Measurements from ENCODE around the gene HDAC4.

GRCh38 chr2:239431536-239431935 is 30.7 kb upstream of the HDAC4 start:
- TF ChIP-seq HCFC1 (IDR thresholded peaks at IDR 0.05; ENCODE audit: low read depth, low read length) (no peak), RBFOX2 (IDR thresholded peaks at IDR 0.05; ENCODE audit: low read depth, low read length) (no peak), DACH1 (IDR thresholded peaks at IDR 0.05; ENCODE audit: partially characterized antibody) (no peak), USF1 (CRISPR knock-in tag; IDR thresholded peaks at IDR 0.05) (no peak), YY1 (IDR thresholded peaks at IDR 0.05; ENCODE audit: borderline replicate concordance in 1 of 3, control insufficient read depth in 1 of 3, extremely low read depth in 1 of 3, insufficient read depth in 3 of 3, insufficient read length in 1 of 3, insufficient replicate concordance in 2 of 3, low read depth in 1 of 3, low read length in 2 of 3) (no peak), CBX3 (IDR thresholded peaks at IDR 0.05; ENCODE audit: borderline replicate concordance in 1 of 2, low read length in 2 of 2) (no peak), POLR2A (conservative IDR thresholded peaks at IDR 0.05) (no peak), NFIC (IDR thresholded peaks at IDR 0.05) (no peak), ARID3B (CRISPR knock-in tag; IDR thresholded peaks at IDR 0.05; ENCODE audit: borderline replicate concordance) (no peak), FOXO4 (CRISPR knock-in tag; IDR thresholded peaks at IDR 0.05) (no peak), CTCF (IDR thresholded peaks at IDR 0.05 in 2 of 3, conservative IDR thresholded peaks at IDR 0.05 in 1 of 3; ENCODE audit: insufficient read depth in 2 of 3, low read depth in 1 of 3, low read length in 3 of 3) (no peak)
